Esophagus squamous epithelium (tissue), 5 donors: ENCODE measurements around the gene UGT1A10. TPM values are rescaled to one million over a fixed set of nuclear protein-coding genes. Genes with fewer than 3 reads are reported as not detected.

Experiments
- DNase-seq: peaks from one replicate; lab custom pipeline; 2025; lab: John Stamatoyannopoulos, UW
- H3K27ac ChIP-seq, 4 donors: fragments of 200-600 bp; sonication (generic); one replicate each; pipeline ENCODE4 v1.5.1; 2016 to 2019; ENCODE audit warnings: mild to moderate bottlenecking in 1 of 4
- H3K27me3 ChIP-seq, 4 donors: fragments of 200-600 bp; sonication (generic); 1 replicate in 3 of 4; 2 replicates in 1 of 4; pipeline versions ENCODE4 v1.5.1 to v1.6.0; 2017 to 2021; ENCODE audit warnings: antibody characterized with exemption in 1 of 4
- H3K36me3 ChIP-seq, 3 donors: fragments of 200-600 bp; sonication (generic); one replicate each; pipeline ENCODE4 v1.5.1; 2016 to 2019
- H3K4me1 ChIP-seq, 3 donors: fragments of 200-600 bp; sonication (generic); one replicate each; pipeline ENCODE4 v1.5.1; 2017 to 2019
- H3K4me3 ChIP-seq, 4 donors: fragments of 200-600 bp; sonication (generic); 1 replicate in 3 of 4; 2 replicates in 1 of 4; pipeline ENCODE4 v1.5.1; 2016 to 2019; ENCODE audit warnings: mild to moderate bottlenecking in 2 of 4, moderate library complexity in 1 of 4
- H3K9me3 ChIP-seq, 3 donors: fragments of 200-600 bp; sonication (generic); one replicate each; pipeline ENCODE4 v1.5.1; 2016 to 2019
- CTCF ChIP-seq, 6 experiments: fragments of 450-650 bp in 4 of 6; fragments of 200-600 bp in 2 of 6; sonication (generic) in 2 of 6; IDR thresholded peaks; one replicate each; pipeline ENCODE4 v1.5.1; 2016 to 2019; ENCODE audit warnings: antibody characterized with exemption in 6 of 6, mild to moderate bottlenecking in 4 of 6, moderate library complexity in 4 of 6
- POLR2A ChIP-seq, 4 donors: fragments of 450-650 bp; IDR thresholded peaks; one replicate each; pipeline ENCODE4 v1.6.1; 2017; ENCODE audit warnings: antibody characterized with exemption in 4 of 4, mild to moderate bottlenecking in 4 of 4, moderate library complexity in 3 of 4
- WGBS, 2 donors: methylation state at CpG; one replicate each; pipeline ENCODE4 v1.1.5; 2018; 5-methylcytosine and 5-hydroxymethylcytosine counted together
- intact Hi-C: fragments of 100-400 bp; cut with DNase I; formaldehyde crosslinking; loops from one replicate; pipeline ENCODE4 v1.15.0; 2022
- total RNA-seq, 4 donors: library from RNA; depleted of rRNA; stranded (reverse); fragments of >200 nt; gene quantifications; one replicate each; pipeline ENCODE4 v1.1.0, GENCODE V29; 2016
- donor health status: DM: yes; HTN: yes; CAD: no.

UGT1A10 gene
- total RNA-seq, 4 donors from 2014 or later, result 12.4 to 45.0 (median 23.9) TPM

DNA sequence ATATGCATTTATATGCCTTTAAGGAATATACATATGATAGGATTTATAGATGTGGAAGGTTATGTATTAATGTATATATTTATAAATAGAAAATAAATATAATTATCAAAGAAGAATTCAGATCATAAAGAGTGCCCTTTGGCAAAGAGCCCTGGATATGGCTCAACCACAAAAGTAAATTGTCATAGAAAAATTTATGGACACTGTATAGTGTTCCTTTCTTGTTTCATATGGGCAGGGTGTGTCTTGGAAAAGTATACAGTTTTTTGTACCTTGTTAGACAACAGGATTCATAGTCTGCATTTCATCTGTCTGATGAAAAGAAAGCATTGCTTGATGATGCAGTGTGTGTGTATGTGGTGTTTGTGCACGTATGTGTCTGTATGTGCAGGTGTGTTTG, 48.4 kb downstream of the UGT1A10 start:
- H3K27me3 ChIP-seq, result no peaks in the 10 kb centered on the region
- intact Hi-C loops, result no loop called here
- peak overlapping the region in 3 of 4 donors; percentile 52 to 78 (median 67) for H3K27ac ChIP-seq
- H3K36me3 ChIP-seq, result no peaks in the 10 kb centered on the region
- no peaks in the 10 kb centered on the region for H3K9me3 ChIP-seq
- H3K4me3 ChIP-seq, result peak overlapping the region; percentile 25 to 51 (median 41)
- H3K4me1 ChIP-seq, result peaks cover 2 to 57% (median 9%) of the 10 kb centered on the region in 3 donors
- WGBS, 2 donors, result 30 to 52% methylated on average over 1 of the region's 1 CpG
- DNase-seq, result no peak
- TF ChIP-seq POLR2A (IDR thresholded peaks at IDR 0.05) (no peak), CTCF (IDR thresholded peaks at IDR 0.05) (no peak)

- H3K27me3 ChIP-seq, result no peaks in the 10 kb centered on the region
- H3K36me3 ChIP-seq, result no peaks in the 10 kb centered on the region
- TF ChIP-seq CTCF (IDR thresholded peaks at IDR 0.05) (no peak), POLR2A (IDR thresholded peaks at IDR 0.05) (no peak)
- WGBS, 2 donors, result 45 to 65% methylated on average over 5 of the region's 5 CpGs
- no peak overlapping the region for H3K4me3 ChIP-seq
- DNase-seq, result no peak
- peak overlapping the region in 1 of 4 donors; percentile 25 for H3K27ac ChIP-seq
- H3K9me3 ChIP-seq, result no peaks in the 10 kb centered on the region
- peaks cover 0 to 53% (median 16%) of the 10 kb centered on the region in 3 donors for H3K4me1 ChIP-seq
- intact Hi-C loops, result no loop called here
Observed at GRCh38 chr2:233686928-233687327, 50.7 kb downstream of the UGT1A10 start.

DNA sequence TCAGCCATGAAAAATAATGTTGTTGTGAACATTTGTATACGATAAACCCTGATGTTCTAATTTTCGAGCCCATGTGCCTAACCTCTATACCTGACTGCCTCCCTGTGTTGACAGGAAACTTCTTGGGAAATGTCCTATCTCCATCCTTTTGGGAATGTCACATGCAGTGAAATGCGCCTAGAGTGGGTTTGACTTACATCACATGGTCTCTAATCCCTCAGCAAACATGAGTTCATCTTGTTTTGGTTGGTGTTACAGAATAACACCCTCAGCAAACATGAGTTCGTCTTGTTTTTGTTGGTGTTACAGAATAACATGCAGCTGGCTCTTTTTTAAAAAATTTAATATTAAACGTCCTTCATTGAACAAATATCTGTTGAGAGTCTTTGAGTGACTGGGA, 52.1 kb downstream of the UGT1A10 start:
- Histone ChIP-seq H3K4me1 (peaks cover 0 to 61% (median 16%) of the 10 kb centered on the region in 3 donors), H3K9me3 (no peaks in the 10 kb centered on the region), H3K36me3 (no peaks in the 10 kb centered on the region), H3K27me3 (no peaks in the 10 kb centered on the region), H3K27ac (peak overlapping the region in 3 of 4 donors; percentile 86 to 92 (median 90)), H3K4me3 (no peak overlapping the region)
- no peak for DNase-seq
- TF ChIP-seq CTCF (IDR thresholded peaks at IDR 0.05) (no peak), POLR2A (IDR thresholded peaks at IDR 0.05) (no peak)
- intact Hi-C loops, result no loop called here
- WGBS, 2 donors, result 62 to 77% methylated on average over 5 of the region's 5 CpGs

DNA sequence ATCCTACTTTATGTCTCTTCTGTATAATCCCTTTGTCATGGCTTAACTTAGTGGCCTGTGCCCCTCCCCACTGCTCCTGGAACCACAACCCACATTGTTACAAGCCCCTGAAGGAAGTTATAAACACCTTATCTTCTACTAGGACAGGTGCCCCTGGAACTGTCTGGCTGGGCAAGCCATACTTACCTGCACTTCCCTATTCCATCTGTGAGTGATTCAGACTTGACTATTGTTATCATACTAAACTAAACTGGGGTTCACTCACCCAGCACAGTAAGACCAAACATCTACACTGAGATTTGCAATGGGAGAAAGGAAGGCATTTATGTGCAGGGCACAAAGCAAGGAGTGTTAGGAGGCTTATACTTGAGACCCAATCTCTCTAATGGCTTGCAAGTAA, 52.8 kb downstream of the UGT1A10 start:
- no peak for DNase-seq
- Histone ChIP-seq H3K27ac (peak overlapping the region in 3 of 4 donors; percentile 86 to 92 (median 90)), H3K27me3 (no peaks in the 10 kb centered on the region), H3K4me1 (peaks cover 0 to 66% (median 16%) of the 10 kb centered on the region in 3 donors), H3K4me3 (no peak overlapping the region), H3K9me3 (no peaks in the 10 kb centered on the region), H3K36me3 (no peaks in the 10 kb centered on the region)
- intact Hi-C loops, result no loop called here
- TF ChIP-seq POLR2A (IDR thresholded peaks at IDR 0.05) (no peak), CTCF (IDR thresholded peaks at IDR 0.05) (no peak)

DNA sequence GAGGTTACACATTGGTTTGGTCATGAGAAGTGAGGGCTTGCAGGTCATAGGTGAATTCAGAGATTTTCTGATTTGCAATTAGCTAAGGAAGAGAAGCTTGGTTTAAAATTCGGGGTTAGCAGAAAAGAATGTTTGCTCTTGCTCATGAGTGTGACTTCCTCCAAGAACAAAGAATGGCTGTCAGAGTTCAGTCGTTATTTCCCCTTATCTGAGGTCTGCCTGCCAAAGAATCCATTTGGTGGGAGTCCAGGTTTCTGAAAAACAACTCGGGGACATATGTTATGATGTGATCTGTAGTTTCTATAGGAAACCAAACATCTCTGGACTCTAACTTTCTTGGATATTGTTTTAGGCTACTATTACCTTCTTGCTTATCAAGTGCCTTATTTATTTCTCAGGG, 53.3 kb downstream of the UGT1A10 start:
- Histone ChIP-seq H3K9me3 (no peaks in the 10 kb centered on the region), H3K27me3 (no peaks in the 10 kb centered on the region), H3K27ac (peak overlapping the region in 3 of 4 donors; percentile 86 to 92 (median 90)), H3K36me3 (no peaks in the 10 kb centered on the region), H3K4me1 (peaks cover 0 to 71% (median 16%) of the 10 kb centered on the region in 3 donors), H3K4me3 (no peak overlapping the region)
- TF ChIP-seq POLR2A (IDR thresholded peaks at IDR 0.05) (no peak), CTCF (IDR thresholded peaks at IDR 0.05) (no peak)
- 9 to 11% methylated on average over 3 of the region's 3 CpGs for WGBS, 2 donors
- intact Hi-C loops, result no loop called here
- no peak for DNase-seq
